Urothelium cell line (cell line): ENCODE measurements around the gene IRF1.

Experiments
- DNase-seq: peaks from one replicate; pipeline ENCODE4 v3.0.0; 2011; ENCODE audit warnings: low spot score, mixed read lengths
- FAIRE-seq: peaks from 2 replicates; lab custom pipeline; 2011; peaks lifted over from hg19 to GRCh38; lab: Jason Lieb, UNC

IRF1 gene

GRCh38 chr5:132500931-132501628 is 10.5 kb upstream of the IRF1 start:
- DNase-seq (peak; percentile 35), FAIRE-seq (no peak)

GRCh38 chr5:132500244-132500930 is 9.8 kb upstream of the IRF1 start:
- DNase-seq (no peak), FAIRE-seq (no peak)

DNA sequence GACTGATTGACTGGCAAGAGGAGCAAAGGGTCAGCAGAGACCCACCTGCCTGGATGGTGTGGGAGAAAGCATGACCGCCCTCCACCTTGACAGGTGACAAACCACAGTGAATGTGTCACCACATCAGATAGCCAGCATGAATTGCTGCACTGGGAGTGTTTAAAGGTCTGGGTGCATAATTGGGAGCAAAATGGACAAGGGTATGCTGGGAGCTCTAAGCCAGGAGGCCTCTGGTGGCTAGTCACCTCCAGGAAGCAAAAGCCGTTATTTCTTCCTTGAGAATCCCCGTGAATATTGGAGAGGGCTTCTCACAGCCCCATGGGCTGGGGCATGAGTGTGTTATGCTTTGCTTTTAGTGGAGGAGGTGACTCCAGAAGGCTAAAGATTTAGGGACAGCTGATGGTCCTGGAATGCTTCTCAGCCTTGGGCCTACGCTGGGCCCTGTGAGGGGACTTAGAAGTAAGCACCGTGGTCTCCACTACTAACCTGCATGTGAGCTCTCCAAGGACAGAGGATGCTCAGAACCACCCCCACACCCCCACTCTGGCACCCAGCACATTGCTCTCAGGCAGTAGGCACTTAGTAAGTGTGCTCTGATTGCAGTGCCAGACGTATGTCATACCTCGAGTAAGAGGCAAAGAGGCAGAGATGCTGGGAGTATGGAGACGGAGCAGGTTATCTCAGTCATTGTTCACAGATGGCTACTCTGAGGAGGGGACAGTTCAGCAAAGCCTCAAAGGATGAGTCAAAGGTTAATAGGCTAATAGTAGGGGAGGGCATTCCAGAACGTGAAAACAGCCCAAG is 9.1 kb upstream of the IRF1 start:
- no peak for DNase-seq
- FAIRE-seq: no peak

DNA sequence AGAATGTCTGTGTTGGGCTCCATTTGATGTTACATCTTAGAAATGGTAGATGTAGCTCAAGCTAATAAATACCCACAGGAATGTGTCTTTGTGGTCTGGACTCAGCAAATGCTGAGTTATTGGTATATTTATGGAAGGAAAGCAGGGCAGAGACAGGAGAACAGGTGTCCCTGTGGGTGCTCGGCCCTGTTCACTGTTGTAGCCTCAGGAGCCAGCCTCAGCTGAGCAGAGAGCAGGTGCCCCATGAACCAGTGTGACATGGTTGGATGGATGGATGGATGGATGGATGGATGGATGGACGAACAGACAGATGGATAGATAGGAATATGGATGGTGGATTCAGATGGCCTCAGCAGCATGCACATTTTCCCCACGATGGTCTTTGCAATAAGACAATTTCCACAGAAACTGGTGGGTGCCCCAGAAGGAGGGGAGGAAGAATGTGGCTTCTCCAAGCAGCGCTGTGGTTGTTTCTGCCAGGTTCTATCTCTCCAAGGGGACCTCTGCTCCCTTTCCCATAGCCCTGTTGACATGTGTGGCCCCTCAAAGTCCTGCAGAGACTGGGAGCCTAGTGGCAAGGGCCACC is 8.2 kb upstream of the IRF1 start:
- FAIRE-seq (no peak), DNase-seq (peak; percentile 31)

GRCh38 chr5:132498152-132498551 is 7.6 kb upstream of the IRF1 start:
- DNase-seq (peak; percentile 53), FAIRE-seq (no peak)

DNA sequence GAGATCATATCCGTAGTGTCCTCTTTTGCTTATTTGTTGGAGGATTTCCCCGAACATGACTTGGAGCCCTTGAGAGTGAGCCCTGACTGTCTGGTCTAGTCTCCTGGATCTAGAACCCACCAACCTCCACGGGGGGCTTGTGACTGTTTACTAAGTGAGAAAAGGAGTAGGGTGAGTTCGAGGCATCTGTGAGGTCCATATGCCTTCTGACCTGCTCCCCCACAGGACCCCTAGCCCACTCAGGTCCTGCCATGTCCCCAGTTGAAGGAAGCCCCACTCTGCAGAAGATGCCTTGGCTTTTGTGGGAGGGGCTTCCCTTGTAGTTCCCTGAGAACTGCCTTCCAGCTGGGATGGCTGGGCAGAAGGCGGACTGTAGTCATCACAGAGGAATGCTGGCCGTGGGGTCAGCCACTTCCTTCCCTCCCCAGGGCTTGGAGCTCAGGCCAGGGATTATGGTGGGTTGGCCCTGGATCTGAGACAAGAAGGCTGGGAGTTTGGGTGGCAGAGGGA is 7.0 kb upstream of the IRF1 start:
- DNase-seq: peak; percentile 91
- peak; percentile 42 for FAIRE-seq

- FAIRE-seq (no peak), DNase-seq (peak; percentile 63)
Observed at GRCh38 chr5:132496631-132497487, 6.3 kb upstream of the IRF1 start.

- DNase-seq: peak; percentile 90
- FAIRE-seq: no peak
Observed at GRCh38 chr5:132496191-132496630, 5.6 kb upstream of the IRF1 start.

DNA sequence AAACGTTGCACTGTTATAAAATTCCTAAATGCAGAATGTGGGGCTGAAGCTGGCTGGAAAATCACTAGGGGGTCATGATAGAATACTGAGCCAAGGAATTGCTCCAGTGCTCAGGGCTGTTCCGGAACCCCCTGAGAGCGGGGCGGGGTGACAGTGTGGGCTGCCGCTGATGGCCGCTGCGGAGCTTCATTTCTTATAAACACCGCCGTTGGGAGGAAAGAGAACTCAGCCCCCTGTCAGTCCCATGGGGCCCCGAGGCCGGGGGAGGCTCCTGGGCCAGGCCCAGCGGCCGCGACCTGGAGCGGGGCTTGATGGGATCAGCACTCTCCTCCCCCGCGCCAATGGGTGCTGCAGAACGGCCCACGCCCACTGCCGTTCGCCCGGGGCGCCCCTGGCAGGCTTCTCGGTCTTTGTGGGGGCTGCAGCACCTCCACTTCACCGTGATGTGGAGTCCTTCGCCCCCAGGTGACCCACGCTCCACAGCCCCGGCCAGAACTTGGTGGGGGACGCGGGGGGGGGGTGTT is 5.2 kb upstream of the IRF1 start:
- DNase-seq (peak; percentile 85), FAIRE-seq (no peak)

- FAIRE-seq: no peak
Observed at GRCh38 chr5:132493821-132494220, 3.2 kb upstream of the IRF1 start.

DNA sequence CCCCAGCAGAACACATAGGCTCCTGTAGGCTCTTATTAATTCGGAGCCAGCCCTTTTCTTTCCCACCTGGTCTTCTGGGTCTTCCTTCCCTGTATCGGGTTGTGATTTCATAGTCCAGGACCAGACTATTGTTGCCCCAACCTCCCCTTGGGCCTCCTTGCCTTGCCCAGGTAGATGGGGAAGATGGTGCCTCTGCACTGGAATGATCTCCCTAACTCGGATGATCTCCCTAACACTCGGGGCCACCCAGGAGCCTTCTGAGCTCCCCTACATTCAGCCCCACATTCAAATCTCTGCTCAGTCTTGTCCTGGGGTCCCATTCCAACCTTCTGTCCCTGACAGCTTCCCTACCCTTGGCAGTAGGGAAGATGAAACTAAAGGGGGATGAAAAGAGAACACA is 2.7 kb upstream of the IRF1 start:
- FAIRE-seq: no peak
- no peak for DNase-seq

More at GRCh38 chr5:132493821-132494220, 3.2 kb upstream of the IRF1 start:
- DNase-seq: no peak

GRCh38 chr5:132492386-132493125 is 2.0 kb upstream of the IRF1 start:
- no peak for DNase-seq
- no peak for FAIRE-seq

DNA sequence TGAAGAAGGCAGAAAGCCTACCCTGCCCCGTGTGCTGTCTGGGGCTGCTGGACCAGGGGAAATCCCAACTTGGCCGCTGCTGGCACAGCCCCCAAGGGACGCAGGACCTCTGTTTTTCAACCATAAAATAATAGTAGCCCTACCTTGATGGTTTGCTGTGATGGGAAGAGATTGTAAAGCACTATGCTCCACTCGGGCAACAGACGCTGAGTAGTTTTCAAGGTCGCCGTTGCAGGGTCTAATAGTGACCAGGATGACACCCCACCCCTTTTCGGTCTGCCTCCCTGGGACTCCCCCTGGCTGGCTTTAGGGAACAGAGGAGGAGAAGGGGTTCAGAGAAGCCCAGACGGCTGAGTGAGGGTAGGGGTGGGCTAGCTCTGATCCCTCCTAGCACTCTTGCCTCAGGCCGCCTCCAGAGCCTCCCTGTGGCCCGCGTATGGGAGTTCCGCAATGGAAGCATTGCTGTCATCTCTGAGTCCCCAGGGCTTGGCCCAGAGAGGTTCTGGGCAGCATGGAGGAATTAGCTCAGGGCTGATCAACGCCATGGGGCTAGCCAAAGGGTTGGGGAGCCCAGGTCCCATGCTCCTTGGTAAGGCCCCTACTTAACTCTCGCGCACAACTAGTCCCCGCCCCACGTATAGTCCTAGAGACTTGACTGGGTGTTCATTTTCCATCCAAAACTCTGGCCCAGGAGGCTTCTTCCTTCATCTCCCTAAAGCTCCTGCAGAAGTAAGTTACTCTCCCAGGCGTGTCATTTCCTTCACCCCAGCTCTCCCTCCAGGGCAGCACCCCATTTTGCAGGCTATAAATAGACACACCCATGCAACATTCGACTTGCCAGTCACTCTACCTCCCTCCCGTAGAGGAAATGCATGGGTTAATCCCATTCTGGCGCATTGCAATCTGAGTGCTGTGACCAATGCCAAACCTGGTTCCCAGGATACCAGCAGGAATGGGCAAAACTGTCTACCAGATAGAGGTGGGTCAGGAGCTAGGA is 1.1 kb upstream of the IRF1 start:
- no peak for FAIRE-seq

GRCh38 chr5:132489871-132490483 is 596 bp downstream of the IRF1 start:
- peak; percentile 79 for DNase-seq

More for the DNA sequence above, 1.1 kb upstream of the IRF1 start:
- DNase-seq: no peak

DNA sequence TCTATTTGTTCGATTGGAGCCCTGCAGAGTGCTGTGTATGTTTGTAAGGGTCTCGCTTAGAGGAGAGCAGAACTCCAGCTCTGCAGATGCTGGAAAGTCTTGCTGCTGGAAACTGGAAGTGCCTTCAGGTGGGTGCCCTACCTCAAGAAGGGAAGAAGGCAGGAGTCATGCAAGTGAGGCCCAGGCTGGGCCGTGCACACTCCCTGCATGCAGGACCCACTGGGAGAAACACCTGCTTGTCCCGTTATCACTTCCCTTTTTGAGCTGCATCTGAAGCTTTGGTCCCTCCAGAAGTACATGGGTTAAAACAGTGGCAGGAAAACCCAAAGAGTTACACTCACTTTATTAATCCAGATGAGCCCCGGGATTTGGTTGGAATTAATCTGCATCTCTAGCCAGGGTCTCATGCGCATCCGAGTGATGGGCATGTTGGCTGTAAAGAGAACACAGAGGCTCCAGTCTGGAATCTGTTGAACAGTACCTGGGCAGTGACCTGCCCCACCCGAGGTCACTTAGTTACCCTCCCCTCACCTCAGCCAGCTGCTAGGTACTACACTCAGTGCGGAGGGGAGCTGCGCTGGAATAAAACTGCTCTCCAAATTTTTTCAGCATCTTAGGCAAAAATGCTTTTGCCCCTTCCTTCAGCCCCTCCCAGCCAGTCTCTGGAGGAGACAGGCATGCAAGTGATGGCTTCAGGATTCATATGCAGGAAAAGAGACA is 1.4 kb downstream of the IRF1 start:
- FAIRE-seq: no peak
- DNase-seq: no peak

More at GRCh38 chr5:132489871-132490483, 596 bp downstream of the IRF1 start:
- FAIRE-seq: no peak

GRCh38 chr5:132488590-132488989 is 2.0 kb downstream of the IRF1 start:
- no peak for FAIRE-seq
- DNase-seq: no peak
